IPS-NIHi7 (cell line): ENCODE data around the gene APBB2.

Experiments
- DNase-seq: peaks from one replicate; pipeline ENCODE4 v3.0.0; 2012; ENCODE audit warnings: mixed read lengths; ENCODE audit errors: extremely low spot score

APBB2 gene

GRCh38 chr4:41214136-41214824 is at the start of gene APBB2:
APBB2 (minus strand) TSS chr4:41214542; CDS start chr4:41033254, 181,288 bp downstream.
- DNase-seq = peak; percentile 94

- no peak for DNase-seq
Measured at GRCh38 chr4:41262198-41262597, 47.9 kb upstream of the APBB2 start.

- DNase-seq = no peak
Measured at GRCh38 chr4:41260116-41260733, 45.9 kb upstream of the APBB2 start.

GRCh38 chr4:41258783-41259182 is 44.4 kb upstream of the APBB2 start:
- peak; percentile 43 for DNase-seq

- peak; percentile 24 for DNase-seq
Measured at GRCh38 chr4:41257906-41258305, 43.6 kb upstream of the APBB2 start.

GRCh38 chr4:41257257-41257901 is 43.0 kb upstream of the APBB2 start:
- peak; percentile 50 for DNase-seq

- DNase-seq = peak; percentile 90
Measured at GRCh38 chr4:41256740-41257256, 42.5 kb upstream of the APBB2 start, which contains the start of gene UCHL1. UCHL1 (plus strand) TSS chr4:41256928; CDS start chr4:41256977, 49 bp downstream.

GRCh38 chr4:41256131-41256739 is 41.9 kb upstream of the APBB2 start:
- DNase-seq = peak; percentile 36

GRCh38 chr4:41245983-41246382 is 31.6 kb upstream of the APBB2 start:
- no peak for DNase-seq

- DNase-seq = no peak
Measured at GRCh38 chr4:41241919-41242318, 27.6 kb upstream of the APBB2 start.

- DNase-seq = no peak
Measured at GRCh38 chr4:41236508-41236907, 22.2 kb upstream of the APBB2 start.

- DNase-seq = no peak
Measured at GRCh38 chr4:41236032-41236431, 21.7 kb upstream of the APBB2 start.

GRCh38 chr4:41232856-41233255 is 18.5 kb upstream of the APBB2 start:
- no peak for DNase-seq

GRCh38 chr4:41232406-41232805 is 18.1 kb upstream of the APBB2 start:
- peak; percentile 31 for DNase-seq

GRCh38 chr4:41227902-41228301 is 13.6 kb upstream of the APBB2 start:
- DNase-seq = no peak

GRCh38 chr4:41221850-41222645 is 7.7 kb upstream of the APBB2 start:
- DNase-seq = no peak

GRCh38 chr4:41219421-41219950 is 5.1 kb upstream of the APBB2 start:
- no peak for DNase-seq

GRCh38 chr4:41218703-41219102 is 4.4 kb upstream of the APBB2 start:
- no peak for DNase-seq

GRCh38 chr4:41217374-41217773 is 3.0 kb upstream of the APBB2 start:
- DNase-seq = no peak

- no peak for DNase-seq
Measured at GRCh38 chr4:41217020-41217333, 2.6 kb upstream of the APBB2 start.

GRCh38 chr4:41216294-41217019 is 2.1 kb upstream of the APBB2 start:
- peak; percentile 87 for DNase-seq
